Transverse colon (tissue), 3 donors: Measurements from ENCODE around the gene SARDH.

Experiments used
- EP300 ChIP-seq: sonication (generic); formaldehyde crosslinking; IDR thresholded peaks from one replicate; pipeline ENCODE4 v1.6.1; 2017; ENCODE audit warnings: antibody characterized with exemption, low read depth
- TF ChIP-seq, protein P1 (sequence below), 5 experiments: fragments of 200-600 bp in 3 of 5; fragments of 450-650 bp in 2 of 5; sonication (generic) in 3 of 5; IDR thresholded peaks; 1 replicate in 2 of 5; 2 replicates in 3 of 5; pipeline ENCODE4 v1.5.1; 2016 to 2017; ENCODE audit warnings: antibody characterized with exemption in 5 of 5, inconsistent platforms in 3 of 5, mild to moderate bottlenecking in 2 of 5, moderate library complexity in 1 of 5

DNA sequence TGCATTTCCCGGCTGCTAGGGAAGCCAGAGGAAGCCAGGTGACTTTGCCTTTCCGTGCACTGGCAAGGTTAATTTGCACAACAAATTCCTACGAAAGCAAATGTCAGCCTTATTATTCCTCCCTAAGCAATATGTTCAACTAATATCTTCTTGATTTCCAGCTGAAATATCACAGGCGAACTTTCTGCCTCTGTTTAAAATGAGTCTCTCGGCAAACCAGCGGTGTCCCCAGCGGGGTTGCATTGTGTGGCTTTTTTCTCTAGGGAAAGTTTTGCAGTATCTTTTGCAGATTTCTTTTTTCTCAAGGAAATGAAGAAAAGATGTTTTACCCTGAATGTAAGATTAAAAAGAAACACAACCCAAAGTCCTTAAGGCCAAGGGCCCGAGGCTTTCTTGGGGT, 100.1 kb downstream of the SARDH start:
- TF ChIP-seq, protein P1, sequence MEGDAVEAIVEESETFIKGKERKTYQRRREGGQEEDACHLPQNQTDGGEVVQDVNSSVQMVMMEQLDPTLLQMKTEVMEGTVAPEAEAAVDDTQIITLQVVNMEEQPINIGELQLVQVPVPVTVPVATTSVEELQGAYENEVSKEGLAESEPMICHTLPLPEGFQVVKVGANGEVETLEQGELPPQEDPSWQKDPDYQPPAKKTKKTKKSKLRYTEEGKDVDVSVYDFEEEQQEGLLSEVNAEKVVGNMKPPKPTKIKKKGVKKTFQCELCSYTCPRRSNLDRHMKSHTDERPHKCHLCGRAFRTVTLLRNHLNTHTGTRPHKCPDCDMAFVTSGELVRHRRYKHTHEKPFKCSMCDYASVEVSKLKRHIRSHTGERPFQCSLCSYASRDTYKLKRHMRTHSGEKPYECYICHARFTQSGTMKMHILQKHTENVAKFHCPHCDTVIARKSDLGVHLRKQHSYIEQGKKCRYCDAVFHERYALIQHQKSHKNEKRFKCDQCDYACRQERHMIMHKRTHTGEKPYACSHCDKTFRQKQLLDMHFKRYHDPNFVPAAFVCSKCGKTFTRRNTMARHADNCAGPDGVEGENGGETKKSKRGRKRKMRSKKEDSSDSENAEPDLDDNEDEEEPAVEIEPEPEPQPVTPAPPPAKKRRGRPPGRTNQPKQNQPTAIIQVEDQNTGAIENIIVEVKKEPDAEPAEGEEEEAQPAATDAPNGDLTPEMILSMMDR (IDR thresholded peaks at IDR 0.05), result no peak
- TF ChIP-seq EP300, result no peak
